ENCODE measurements around the gene INTS15.
"Not testable (repeated sequence)": the region's sequence is repeated elsewhere in the genome, so short reads cannot be mapped to it uniquely, and the experiment has no call there.

INTS15 gene

DNA sequence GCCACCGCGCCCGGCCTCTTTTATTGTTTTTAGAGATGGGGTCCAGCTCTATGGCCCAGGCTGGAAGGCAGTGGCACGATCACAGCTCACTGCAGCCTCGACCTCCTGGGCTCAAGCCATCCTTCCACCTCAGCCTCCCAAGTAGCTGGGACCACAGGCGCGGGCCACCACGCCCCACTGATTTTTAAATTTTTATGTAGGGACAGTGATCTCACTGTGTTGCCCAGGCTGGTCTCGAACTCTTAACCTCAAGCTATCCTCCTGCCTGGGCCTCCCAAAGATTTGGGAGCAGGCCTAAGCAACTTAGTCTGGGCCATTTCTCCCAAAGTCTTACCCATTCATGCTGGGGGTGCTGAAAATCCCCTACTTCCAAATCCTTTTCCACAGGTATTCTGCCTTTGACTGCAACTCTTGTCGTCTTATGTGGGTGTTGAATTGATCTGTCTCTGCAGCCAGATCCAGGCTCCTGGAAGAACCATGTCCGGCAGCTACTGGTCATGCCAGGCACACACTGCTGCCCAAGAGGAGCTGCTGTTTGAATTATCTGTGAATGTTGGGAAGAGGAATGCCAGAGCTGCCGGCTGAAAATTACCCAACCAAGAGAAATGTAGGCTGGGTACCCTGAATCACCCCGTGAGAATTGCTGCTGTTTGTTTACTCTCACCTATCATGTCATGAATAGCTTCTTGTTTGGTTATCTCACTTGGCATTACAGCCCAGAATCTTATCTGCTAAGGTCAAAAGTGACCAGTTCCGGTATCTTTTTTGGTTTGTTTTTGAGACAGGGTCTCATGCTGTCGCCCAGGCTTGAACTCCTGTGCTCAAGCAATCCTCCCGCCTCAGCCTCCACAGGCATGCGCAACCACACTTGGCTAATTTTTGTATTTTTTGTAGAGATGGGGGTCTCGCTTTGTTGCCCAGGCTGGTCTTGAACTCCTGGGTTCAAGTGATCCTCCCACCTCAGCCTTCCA lies 11.4 kb upstream of the INTS15 start:
- Histone ChIP-seq H3F3A (ENCODE audit: low read depth) (no peaks in the 10 kb centered on the region; the same call in 1 of the 2 replicates), H3K9ac (ENCODE audit: low read depth, low read length, poor library complexity, severe bottlenecking) (peak overlapping the region; percentile 95), H3K79me2 (ENCODE audit: insufficient read depth, low read length) (0 out of 2 replicates have a peak, but pooled peaks cover 12% of the 10 kb centered on the region), H3K9me3 (ENCODE audit: insufficient read depth, low read depth, low read length) (no peaks in the 10 kb centered on the region), H3K4me3 (ENCODE audit: low read length, poor library complexity, severe bottlenecking) (peak overlapping the region; percentile 99), H3K36me3 (ENCODE audit: insufficient read depth, low read length) (peaks cover 3% of the 10 kb centered on the region; the same call in 1 of the 2 replicates), H4K20me1 (ENCODE audit: insufficient read depth, low read length, poor library complexity, severe bottlenecking) (no peaks in the 10 kb centered on the region), H3K4me1 (ENCODE audit: insufficient read depth, low read length, poor library complexity, severe bottlenecking) (peaks cover 12% of the 10 kb centered on the region), H2AFZ (ENCODE audit: low read length) (no peak overlapping the region), H3K4me2 (ENCODE audit: low read depth, low read length, poor library complexity, severe bottlenecking) (peak overlapping the region; percentile 72), H3K27me3 (ENCODE audit: insufficient read depth, low read length, poor library complexity, severe bottlenecking) (no peaks in the 10 kb centered on the region), H3K9me2 (replicated peaks; ENCODE audit: low read depth, low read length) (no peaks in the 10 kb centered on the region)
- no peak for TF ChIP-seq EZH2phosphoT487 (IDR thresholded peaks at IDR 0.05; ENCODE audit: borderline replicate concordance)
- TF ChIP-seq, protein P1, sequence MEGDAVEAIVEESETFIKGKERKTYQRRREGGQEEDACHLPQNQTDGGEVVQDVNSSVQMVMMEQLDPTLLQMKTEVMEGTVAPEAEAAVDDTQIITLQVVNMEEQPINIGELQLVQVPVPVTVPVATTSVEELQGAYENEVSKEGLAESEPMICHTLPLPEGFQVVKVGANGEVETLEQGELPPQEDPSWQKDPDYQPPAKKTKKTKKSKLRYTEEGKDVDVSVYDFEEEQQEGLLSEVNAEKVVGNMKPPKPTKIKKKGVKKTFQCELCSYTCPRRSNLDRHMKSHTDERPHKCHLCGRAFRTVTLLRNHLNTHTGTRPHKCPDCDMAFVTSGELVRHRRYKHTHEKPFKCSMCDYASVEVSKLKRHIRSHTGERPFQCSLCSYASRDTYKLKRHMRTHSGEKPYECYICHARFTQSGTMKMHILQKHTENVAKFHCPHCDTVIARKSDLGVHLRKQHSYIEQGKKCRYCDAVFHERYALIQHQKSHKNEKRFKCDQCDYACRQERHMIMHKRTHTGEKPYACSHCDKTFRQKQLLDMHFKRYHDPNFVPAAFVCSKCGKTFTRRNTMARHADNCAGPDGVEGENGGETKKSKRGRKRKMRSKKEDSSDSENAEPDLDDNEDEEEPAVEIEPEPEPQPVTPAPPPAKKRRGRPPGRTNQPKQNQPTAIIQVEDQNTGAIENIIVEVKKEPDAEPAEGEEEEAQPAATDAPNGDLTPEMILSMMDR (conservative IDR thresholded peaks at IDR 0.05; ENCODE audit: low read length), result no peak

DNA sequence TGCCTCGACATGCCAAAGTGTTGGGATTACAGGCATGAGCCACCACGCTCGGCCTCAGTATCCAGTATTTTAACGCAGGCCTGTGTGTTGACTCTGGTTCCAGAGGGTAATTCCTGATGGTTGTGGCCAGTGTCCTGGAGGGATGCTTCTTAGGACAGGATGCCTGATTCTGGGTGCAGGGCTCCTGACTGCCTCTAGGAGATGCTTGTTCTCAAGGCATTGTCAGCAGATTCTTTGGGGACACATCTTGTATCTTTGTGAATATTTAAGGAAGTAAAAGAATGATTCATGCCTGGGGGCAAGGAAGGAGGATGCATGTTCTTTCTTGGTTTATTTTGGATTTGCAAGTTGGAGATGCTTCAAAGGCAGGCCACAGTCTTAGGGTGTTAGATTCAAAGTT lies 10.4 kb upstream of the INTS15 start:
- Histone ChIP-seq H3K4me1 (ENCODE audit: insufficient read depth, low read length, poor library complexity, severe bottlenecking) (peaks cover 12% of the 10 kb centered on the region), H3K9me3 (ENCODE audit: insufficient read depth, low read depth, low read length) (no peaks in the 10 kb centered on the region), H3F3A (ENCODE audit: low read depth) (no peaks in the 10 kb centered on the region; the same call in 1 of the 2 replicates), H2AFZ (ENCODE audit: low read length) (no peak overlapping the region), H3K4me3 (ENCODE audit: low read length, poor library complexity, severe bottlenecking) (no peak overlapping the region), H3K4me2 (ENCODE audit: low read depth, low read length, poor library complexity, severe bottlenecking) (no peak overlapping the region), H3K9ac (ENCODE audit: low read depth, low read length, poor library complexity, severe bottlenecking) (no peak overlapping the region), H4K20me1 (ENCODE audit: insufficient read depth, low read length, poor library complexity, severe bottlenecking) (no peaks in the 10 kb centered on the region), H3K9me2 (replicated peaks; ENCODE audit: low read depth, low read length) (no peaks in the 10 kb centered on the region), H3K36me3 (ENCODE audit: insufficient read depth, low read length) (peaks cover 8% of the 10 kb centered on the region; the same call in 1 of the 2 replicates), H3K79me2 (ENCODE audit: insufficient read depth, low read length) (0 out of 2 replicates have a peak, but pooled peaks cover 12% of the 10 kb centered on the region), H3K27me3 (ENCODE audit: insufficient read depth, low read length, poor library complexity, severe bottlenecking) (no peaks in the 10 kb centered on the region)
- TF ChIP-seq, protein P1 (conservative IDR thresholded peaks at IDR 0.05; ENCODE audit: low read length), result peak; percentile 44
- no peak for TF ChIP-seq EZH2phosphoT487 (IDR thresholded peaks at IDR 0.05; ENCODE audit: borderline replicate concordance)

DNA sequence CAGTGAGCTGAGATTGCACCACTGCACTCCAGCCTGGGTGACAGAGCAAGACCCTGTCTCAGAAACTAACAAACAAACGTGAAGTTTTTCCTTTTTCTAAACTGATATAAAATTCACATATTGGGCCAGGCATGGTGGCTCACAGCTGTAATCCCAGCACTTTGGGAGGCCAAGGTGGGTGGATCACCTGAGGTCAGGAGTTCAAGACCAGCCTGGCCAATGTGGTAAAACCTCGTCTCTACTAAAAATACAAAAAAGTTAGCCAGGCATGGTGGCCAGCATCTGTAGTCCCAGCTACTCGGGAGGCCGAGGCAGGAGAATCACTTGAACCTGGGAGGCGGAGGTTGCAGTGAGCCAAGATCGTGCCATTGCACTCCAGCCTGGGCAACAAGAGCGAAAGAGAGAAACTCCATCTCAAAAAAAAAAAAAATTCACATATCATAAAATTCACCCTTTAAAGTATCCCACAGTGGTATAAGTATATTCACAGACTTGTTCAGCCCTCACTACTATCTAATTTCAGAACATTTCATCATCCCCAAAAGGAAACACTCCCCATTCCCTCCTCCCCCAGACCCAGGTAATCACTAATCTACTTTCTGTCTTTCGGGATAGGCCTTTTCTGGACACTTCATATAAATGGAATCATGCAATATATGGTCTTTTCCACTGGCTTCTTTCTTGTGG lies 3.9 kb upstream of the INTS15 start:
- not testable (repeated sequence) for H3K9ac ChIP-seq (ENCODE audit: low read depth, low read length, poor library complexity, severe bottlenecking); H3F3A ChIP-seq (ENCODE audit: low read depth); H3K4me3 ChIP-seq (ENCODE audit: low read length, poor library complexity, severe bottlenecking); H4K20me1 ChIP-seq (ENCODE audit: insufficient read depth, low read length, poor library complexity, severe bottlenecking); H3K4me2 ChIP-seq (ENCODE audit: low read depth, low read length, poor library complexity, severe bottlenecking); H2AFZ ChIP-seq (ENCODE audit: low read length); H3K27me3 ChIP-seq (ENCODE audit: insufficient read depth, low read length, poor library complexity, severe bottlenecking); H3K79me2 ChIP-seq (ENCODE audit: insufficient read depth, low read length); H3K9me3 ChIP-seq (ENCODE audit: insufficient read depth, low read depth, low read length); H3K9me2 ChIP-seq (replicated peaks; ENCODE audit: low read depth, low read length)
- Histone ChIP-seq H3K36me3 (ENCODE audit: insufficient read depth, low read length) (peaks cover 15% of the 10 kb centered on the region; the same call in 1 of the 2 replicates), H3K4me1 (ENCODE audit: insufficient read depth, low read length, poor library complexity, severe bottlenecking) (peaks cover 11% of the 10 kb centered on the region)
